HG02759 (cell line): Measurements from ENCODE around the gene RTF2.
A peak's percentile ranks its signal among the peaks of the same experiment; 100 is the strongest.
"Not testable (repeated sequence)": the region's sequence is repeated elsewhere in the genome, so short reads cannot be mapped to it uniquely, and the experiment has no call there.

Source experiments
- ATAC-seq: cut with Tn5 transposase; IDR thresholded peaks from one replicate; pipeline ENCODE4 v1.9.1; 2021; ENCODE audit warnings: mild to moderate bottlenecking, moderate library complexity; ENCODE audit not compliant: unreplicated experiment

RTF2 gene

GRCh38 chr20:56532946-56533345 lies 64.5 kb downstream of the RTF2 start, which contains the start of gene FAM209B:
FAM209B (plus strand) TSS chr20:56533246; CDS start chr20:56533342, 96 bp downstream.
- not testable (repeated sequence) for ATAC-seq

- no peak for ATAC-seq
These were observed 69.6 kb downstream of the RTF2 start for GRCh38 chr20:56537997-56538396.

- ATAC-seq: no peak
These were observed 72.0 kb downstream of the RTF2 start for GRCh38 chr20:56540415-56540814.

- no peak for ATAC-seq
These were observed 74.1 kb downstream of the RTF2 start for GRCh38 chr20:56542489-56543030.

GRCh38 chr20:56551571-56551970 lies 83.1 kb downstream of the RTF2 start:
- no peak for ATAC-seq

GRCh38 chr20:56552911-56553629 lies 84.6 kb downstream of the RTF2 start:
- ATAC-seq: peak; percentile 50

GRCh38 chr20:56554869-56555268 lies 86.4 kb downstream of the RTF2 start:
- ATAC-seq: peak; percentile 80

GRCh38 chr20:56558968-56559367 lies 90.5 kb downstream of the RTF2 start:
- ATAC-seq: no peak

GRCh38 chr20:56564526-56564925 lies 96.1 kb downstream of the RTF2 start:
- ATAC-seq: not testable (repeated sequence)

- ATAC-seq: no peak
These were observed 97.1 kb downstream of the RTF2 start for GRCh38 chr20:56565511-56565910.

GRCh38 chr20:56566621-56567020 lies 98.2 kb downstream of the RTF2 start:
- ATAC-seq: no peak
